AG04450 (cell line): ENCODE data around the gene KANK3. TPM values are rescaled to one million over a fixed set of nuclear protein-coding genes. Genes with fewer than 3 reads are reported as not detected.
A peak's percentile ranks its signal among the peaks of the same experiment; 100 is the strongest.
"Not testable (repeated sequence)": the region's sequence is repeated elsewhere in the genome, so short reads cannot be mapped to it uniquely, and the experiment has no call there.

ENCODE experiments used
- CTCF ChIA-PET: fragments of 300-600, 350-600 bp; formaldehyde crosslinking; extraction: SDS; loops from one replicate; lab custom pipeline; 2022; ENCODE audit warnings: antibody characterized with exemption, inconsistent platforms; lab: Charles Lee
- POLR2A ChIA-PET: fragments of 350-600 bp; formaldehyde crosslinking; extraction: SDS; loops from one replicate; lab custom pipeline; 2021; ENCODE audit warnings: antibody characterized with exemption, inconsistent platforms; lab: Yijun Ruan, JAX
- DNase-seq: peaks from one replicate; pipeline ENCODE4 v3.0.0-alpha.2; 2011; ENCODE audit warnings: low read depth, low spot score
- H3K27ac ChIP-seq: one replicate; pipeline ENCODE4 v1.5.1; 2012; ENCODE audit warnings: low read depth, low read length, control low read depth
- H3K27me3 ChIP-seq: one replicate; pipeline ENCODE4 v1.6.0; 2012; ENCODE audit warnings: low read length; ENCODE audit not compliant: control insufficient read depth, insufficient read depth
- H3K4me3 ChIP-seq: 2 replicates; pipeline ENCODE4 v1.5.1; 2011; ENCODE audit warnings: mild to moderate bottlenecking, low read depth, low read length, control low read depth
- H3K9me3 ChIP-seq: 2 replicates; pipeline ENCODE4 v1.5.1; 2012; ENCODE audit warnings: low read length; ENCODE audit not compliant: control insufficient read depth, insufficient read depth
- CTCF ChIP-seq: IDR thresholded peaks from 2 replicates; pipeline ENCODE4 v1.5.1; 2011; ENCODE audit warnings: low read depth, low read length, control low read depth, inconsistent platforms
- polyA plus RNA-seq: library from polyadenylated mRNA; depleted of rRNA; stranded (reverse); fragments of >200 nt; gene quantifications from 2 replicates; pipeline ENCODE4 v1.2.3, GENCODE V29; 2011

The KANK3 gene
- polyA plus RNA-seq, 1 experiment: 0.07 TPM

- Histone ChIP-seq H3K27ac (no peak overlapping the region), H3K4me3 (peak overlapping the region; percentile 99), H3K9me3 (no peaks in the 10 kb centered on the region; the same call in 1 of the 2 replicates), H3K27me3 (no peaks in the 10 kb centered on the region)
- DNase-seq: no peak
- ChIA-PET POLR2A (interaction anchor here (0.6 kb wide), 1 partner anchor 60 kb away, joined by 5 read pairs; no protein-coding TSS in a partner anchor), CTCF (interaction anchor here (0.6 kb wide), 2 partner anchors 91 to 261 kb away, joined by 3 read pairs; no protein-coding TSS in a partner anchor)
- TF ChIP-seq CTCF: no peak
Measured at GRCh38 chr19:8319807-8320520, 23.1 kb downstream of the KANK3 start.

DNA sequence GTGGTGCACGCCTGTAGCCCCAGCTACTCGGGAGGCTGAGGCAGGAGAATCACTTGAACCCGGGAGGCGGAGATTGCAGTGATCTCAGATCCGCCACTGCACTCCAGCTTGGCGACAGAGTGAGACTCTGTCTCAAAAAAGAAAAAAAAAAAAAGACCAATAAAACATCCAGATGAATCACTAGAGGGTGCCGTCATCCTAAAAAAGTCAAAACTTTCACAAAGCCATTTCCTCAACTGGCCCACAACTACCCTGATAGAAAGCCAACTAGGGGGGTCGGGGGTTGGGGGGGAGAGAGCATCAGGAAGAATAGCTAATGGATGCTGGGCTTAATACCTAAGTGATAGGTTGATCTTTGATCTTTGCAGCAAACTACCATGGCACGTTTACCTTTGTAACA lies 24.2 kb downstream of the KANK3 start:
- H3K4me3 ChIP-seq, H3K9me3 ChIP-seq, H3K27ac ChIP-seq, H3K27me3 ChIP-seq, DNase-seq: not testable (repeated sequence)
- ChIA-PET POLR2A (interaction anchor here (0.7 kb wide), 1 partner anchor 21 kb away, joined by 8 read pairs; no protein-coding TSS in a partner anchor), CTCF (interaction anchor here (0.6 to 1.0 kb wide), 6 partner anchors 9 to 262 kb away, joined by 3 to 7 read pairs (median 4); no protein-coding TSS in a partner anchor)

- no peak for TF ChIP-seq CTCF
- no peak overlapping the region for H3K27ac ChIP-seq
- DNase-seq: no peak
- H3K4me3 ChIP-seq: no peak overlapping the region
- ChIA-PET CTCF (interaction anchor here (0.5 to 0.6 kb wide), 2 partner anchors 37 to 109 kb away, joined by 3 read pairs; no protein-coding TSS in a partner anchor), POLR2A (no interaction called here)
- no peaks in the 10 kb centered on the region; the same call in 1 of the 2 replicates for H3K9me3 ChIP-seq
- H3K27me3 ChIP-seq: no peaks in the 10 kb centered on the region
Measured at GRCh38 chr19:8316351-8317125, 26.5 kb downstream of the KANK3 start.

GRCh38 chr19:8314981-8315640 lies 28.0 kb downstream of the KANK3 start:
- CTCF ChIA-PET: interaction anchor here (0.6 to 0.7 kb wide), 2 partner anchors 10 to 266 kb away, joined by 5 read pairs; no protein-coding TSS in a partner anchor

DNA sequence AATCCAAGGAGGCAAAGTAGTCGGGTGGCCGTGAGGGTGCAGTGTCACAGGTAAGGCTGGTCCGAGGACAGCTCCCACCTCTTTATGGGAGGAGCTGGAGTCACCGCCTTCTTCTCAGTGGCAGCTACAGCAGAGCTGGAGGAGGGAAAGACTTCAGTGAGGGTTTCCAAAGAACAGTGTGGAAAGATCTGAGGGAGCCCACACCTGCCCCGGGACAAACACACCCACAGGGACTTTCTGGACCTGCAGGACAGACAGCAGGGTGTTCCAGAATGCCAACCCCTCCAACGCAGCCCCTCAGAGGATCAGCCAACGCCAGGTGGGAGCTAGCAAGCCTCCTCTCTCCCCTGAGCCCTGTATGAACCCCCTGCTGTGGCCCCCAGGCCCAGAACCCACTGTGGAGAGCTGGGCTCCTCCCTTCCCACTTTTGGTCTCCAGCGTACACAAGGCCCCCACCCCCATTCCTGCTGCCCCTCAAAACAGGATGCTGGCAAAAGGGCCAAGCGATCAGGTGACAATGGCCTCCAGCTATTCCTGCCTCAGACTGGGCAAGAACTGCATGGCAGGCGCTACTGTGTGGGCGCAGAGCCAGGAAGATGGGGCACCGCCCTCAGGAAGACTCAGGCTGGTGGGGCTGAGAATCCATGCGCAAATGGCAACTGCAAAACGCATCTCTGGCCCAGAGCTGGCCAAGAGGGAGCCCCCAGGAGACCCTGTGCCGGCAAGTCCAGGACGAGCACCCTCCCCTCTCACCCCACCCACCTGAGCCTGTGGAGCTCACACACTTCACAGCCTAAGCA lies 31.4 kb downstream of the KANK3 start:
- no peak for TF ChIP-seq CTCF
- ChIA-PET POLR2A (interaction anchor here (0.6 kb wide), 1 partner anchor 196 kb away, joined by 3 read pairs; no protein-coding TSS in a partner anchor), CTCF (no interaction called here)
- H3K27ac ChIP-seq: no peak overlapping the region
- H3K27me3 ChIP-seq: no peaks in the 10 kb centered on the region
- H3K4me3 ChIP-seq: no peak overlapping the region
- no peak for DNase-seq
- H3K9me3 ChIP-seq: no peaks in the 10 kb centered on the region

More at GRCh38 chr19:8314981-8315640, 28.0 kb downstream of the KANK3 start:
- POLR2A ChIA-PET, H3K4me3 ChIP-seq, H3K9me3 ChIP-seq, DNase-seq, H3K27ac ChIP-seq, H3K27me3 ChIP-seq: not testable (repeated sequence)
